ENCODE measurements around the gene VWA2.

Gene VWA2

GRCh38 chr10:114300036-114300645 is 61.1 kb downstream of the VWA2 start:
- DNase-seq = no peak

- DNase-seq = no peak
These were observed 62.1 kb downstream of the VWA2 start for GRCh38 chr10:114301177-114301576.

- DNase-seq = no peak
These were observed 63.1 kb downstream of the VWA2 start for GRCh38 chr10:114301951-114302710.

GRCh38 chr10:114303556-114303955 is 64.5 kb downstream of the VWA2 start:
- no peak for DNase-seq

- DNase-seq = peak; percentile 70
These were observed 65.0 kb downstream of the VWA2 start for GRCh38 chr10:114304017-114304570.

- no peak for DNase-seq
These were observed 65.7 kb downstream of the VWA2 start for GRCh38 chr10:114304571-114305421.

GRCh38 chr10:114305521-114305925 is 66.5 kb downstream of the VWA2 start:
- DNase-seq = no peak

GRCh38 chr10:114306116-114306973 is 67.3 kb downstream of the VWA2 start:
- peak; percentile 92 for DNase-seq

GRCh38 chr10:114307731-114308130 is 68.7 kb downstream of the VWA2 start:
- no peak for DNase-seq

GRCh38 chr10:114308531-114309363 is 69.7 kb downstream of the VWA2 start:
- no peak for DNase-seq

GRCh38 chr10:114309364-114309651 is 70.3 kb downstream of the VWA2 start:
- DNase-seq = no peak

GRCh38 chr10:114310346-114310745 is 71.3 kb downstream of the VWA2 start:
- DNase-seq = no peak

GRCh38 chr10:114311023-114311422 is 72.0 kb downstream of the VWA2 start:
- no peak for DNase-seq

GRCh38 chr10:114311496-114312209 is 72.6 kb downstream of the VWA2 start:
- no peak for DNase-seq

- DNase-seq = no peak
These were observed 74.1 kb downstream of the VWA2 start for GRCh38 chr10:114313139-114313538.

GRCh38 chr10:114313866-114314265 is 74.8 kb downstream of the VWA2 start:
- DNase-seq = no peak

GRCh38 chr10:114315566-114316420 is 76.7 kb downstream of the VWA2 start:
- no peak for DNase-seq

- no peak for DNase-seq
These were observed 77.7 kb downstream of the VWA2 start for GRCh38 chr10:114316744-114317143.

- no peak for DNase-seq
These were observed 80.6 kb downstream of the VWA2 start for GRCh38 chr10:114319406-114320248.
